GM12892 (cell line): Measurements from ENCODE around the gene STK11IP.

ENCODE experiments used
- POLR2A ChIP-seq: IDR thresholded peaks from 2 replicates; pipeline ENCODE4 v1.6.1; 2011; ENCODE audit warnings: low read depth, low read length, control low read depth
- POLR2AphosphoS5 ChIP-seq: IDR thresholded peaks from 2 replicates; pipeline ENCODE4 v1.6.1; 2011; ENCODE audit warnings: low read depth, low read length, control low read depth

DNA sequence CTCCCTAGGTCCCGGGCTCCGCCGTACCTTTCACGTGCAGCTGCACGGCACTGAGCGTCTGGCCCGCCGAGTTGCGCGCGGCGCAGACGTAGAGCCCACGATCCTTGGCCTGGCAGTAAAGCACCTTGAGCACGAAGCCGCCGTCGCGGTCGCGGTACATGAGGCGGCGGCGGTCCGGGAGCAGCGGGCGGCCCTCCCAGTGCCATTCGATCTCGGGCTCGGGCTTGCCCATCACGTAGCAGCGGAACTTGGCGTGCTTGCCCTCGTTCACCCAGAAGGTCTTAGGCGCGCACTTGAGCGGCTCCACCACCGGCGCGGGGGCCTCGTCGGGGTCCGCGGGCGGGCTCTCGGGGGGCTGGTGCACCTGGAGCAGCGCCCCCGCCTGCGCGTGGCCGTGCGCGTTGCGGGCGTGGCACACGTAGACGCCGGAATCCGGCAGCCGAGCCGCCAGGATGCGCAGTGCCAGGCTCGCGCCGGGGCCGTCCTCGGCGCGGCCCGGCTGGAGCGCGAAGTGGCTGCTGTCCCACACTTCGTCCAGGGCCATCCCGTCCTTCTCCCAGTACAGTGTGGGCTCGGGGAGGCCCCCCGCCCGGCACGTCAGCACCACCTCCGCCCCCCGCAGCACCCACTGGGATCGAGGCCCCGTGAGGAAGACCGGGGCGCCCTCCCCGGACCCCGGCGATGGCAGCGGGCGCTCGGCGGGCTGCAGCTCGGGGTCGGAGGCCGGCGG is 27.3 kb upstream of the STK11IP start:
- no peak for TF ChIP-seq POLR2A
- TF ChIP-seq POLR2AphosphoS5, result no peak
